Activated B cell treated with CpG ODN at 0.5 μM for 24 hours (primary cell): ENCODE results near the gene TCF15. TPM values are rescaled to one million over a fixed set of nuclear protein-coding genes. Genes with fewer than 3 reads are reported as not detected.
"Not testable (repeated sequence)": the region's sequence is repeated elsewhere in the genome, so short reads cannot be mapped to it uniquely, and the experiment has no call there.

ENCODE experiments used
- ATAC-seq: fragments of 200-7000 bp; cut with Tn5 transposase; one replicate; pipeline ENCODE4 v1.10.0; 2021; ENCODE audit warnings: low read depth, mild to moderate bottlenecking, moderate library complexity
- CTCF ChIA-PET: fragments of 350-600 bp; sonication (Branson Sonifier 250); formaldehyde crosslinking; loops from one replicate; lab custom pipeline; 2021; ENCODE audit warnings: antibody characterized with exemption; lab: Charles Lee
- POLR2A ChIA-PET: fragments of 350-600 bp; sonication (Branson Sonifier 250); formaldehyde crosslinking; loops from one replicate; lab custom pipeline; 2021; ENCODE audit warnings: antibody characterized with exemption; lab: Charles Lee
- DNase-seq: peaks from one replicate; pipeline ENCODE4 v3.0.0; 2022
- H3K27ac Mint-ChIP-seq: one replicate; pipeline ENCODE4 v1.8.0; 2020; ENCODE audit warnings: mixed read lengths
- H3K27me3 Mint-ChIP-seq: one replicate; pipeline ENCODE4 v1.8.0; 2021; ENCODE audit warnings: mixed read lengths
- H3K36me3 Mint-ChIP-seq: one replicate; pipeline ENCODE4 v1.8.0; 2021; ENCODE audit warnings: low read depth, mixed read lengths
- H3K4me1 Mint-ChIP-seq: one replicate; pipeline ENCODE4 v1.8.0; 2021; ENCODE audit warnings: mixed read lengths
- H3K4me3 Mint-ChIP-seq: one replicate; pipeline ENCODE4 v1.8.0; 2020; ENCODE audit warnings: mild to moderate bottlenecking, mixed read lengths
- H3K9me3 Mint-ChIP-seq: one replicate; pipeline ENCODE4 v1.8.0; 2020; ENCODE audit warnings: mixed read lengths
- intact Hi-C: fragments of 100-400 bp; cut with micrococcal nuclease; formaldehyde crosslinking; loops from one replicate; pipeline ENCODE4 v1.15.1; 2024
- total RNA-seq: library from RNA; stranded (reverse); gene quantifications from 2 replicates; pipeline ENCODE4 v1.2.3, GENCODE V29; 2022
- TF ChIP-seq, protein P1 (sequence below): fragments of 200-600 bp; IDR thresholded peaks from one replicate; pipeline ENCODE4 v1.8.0; 2022; ENCODE audit warnings: antibody characterized with exemption, mild to moderate bottlenecking

The TCF15 gene
- total RNA-seq, 1 donor from 2014 or later = not detected

DNA sequence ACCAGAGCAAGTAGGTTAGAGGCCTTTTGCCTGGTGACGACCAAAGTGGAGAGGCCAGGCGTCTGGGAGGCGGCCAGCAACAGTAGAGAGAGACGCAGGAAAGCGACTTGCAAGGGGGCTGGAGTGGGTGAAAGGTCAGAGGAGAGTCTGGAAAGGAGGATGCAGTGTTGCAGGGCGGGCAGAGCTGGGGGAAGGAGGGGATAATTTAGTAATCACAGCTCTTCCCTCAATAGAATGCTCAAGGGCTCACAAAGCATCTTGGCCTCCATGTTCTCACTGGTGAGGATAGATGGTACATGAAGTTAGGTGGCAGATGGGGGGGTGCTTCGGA lies 25.2 kb downstream of the TCF15 start:
- H3K36me3 Mint-ChIP-seq = no peaks in the 10 kb centered on the region
- POLR2A ChIA-PET = no interaction called here
- H3K9me3 Mint-ChIP-seq = no peaks in the 10 kb centered on the region
- intact Hi-C loops = no loop called here
- CTCF ChIA-PET = no interaction called here
- DNase-seq (no peak), ATAC-seq (no peak)
- TF ChIP-seq, protein P1, sequence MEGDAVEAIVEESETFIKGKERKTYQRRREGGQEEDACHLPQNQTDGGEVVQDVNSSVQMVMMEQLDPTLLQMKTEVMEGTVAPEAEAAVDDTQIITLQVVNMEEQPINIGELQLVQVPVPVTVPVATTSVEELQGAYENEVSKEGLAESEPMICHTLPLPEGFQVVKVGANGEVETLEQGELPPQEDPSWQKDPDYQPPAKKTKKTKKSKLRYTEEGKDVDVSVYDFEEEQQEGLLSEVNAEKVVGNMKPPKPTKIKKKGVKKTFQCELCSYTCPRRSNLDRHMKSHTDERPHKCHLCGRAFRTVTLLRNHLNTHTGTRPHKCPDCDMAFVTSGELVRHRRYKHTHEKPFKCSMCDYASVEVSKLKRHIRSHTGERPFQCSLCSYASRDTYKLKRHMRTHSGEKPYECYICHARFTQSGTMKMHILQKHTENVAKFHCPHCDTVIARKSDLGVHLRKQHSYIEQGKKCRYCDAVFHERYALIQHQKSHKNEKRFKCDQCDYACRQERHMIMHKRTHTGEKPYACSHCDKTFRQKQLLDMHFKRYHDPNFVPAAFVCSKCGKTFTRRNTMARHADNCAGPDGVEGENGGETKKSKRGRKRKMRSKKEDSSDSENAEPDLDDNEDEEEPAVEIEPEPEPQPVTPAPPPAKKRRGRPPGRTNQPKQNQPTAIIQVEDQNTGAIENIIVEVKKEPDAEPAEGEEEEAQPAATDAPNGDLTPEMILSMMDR = no peak
- H3K4me1 Mint-ChIP-seq = peaks cover 5% of the 10 kb centered on the region
- peaks cover 21% of the 10 kb centered on the region for H3K27me3 Mint-ChIP-seq
- no peak overlapping the region for H3K4me3 Mint-ChIP-seq
- H3K27ac Mint-ChIP-seq = no peak overlapping the region

DNA sequence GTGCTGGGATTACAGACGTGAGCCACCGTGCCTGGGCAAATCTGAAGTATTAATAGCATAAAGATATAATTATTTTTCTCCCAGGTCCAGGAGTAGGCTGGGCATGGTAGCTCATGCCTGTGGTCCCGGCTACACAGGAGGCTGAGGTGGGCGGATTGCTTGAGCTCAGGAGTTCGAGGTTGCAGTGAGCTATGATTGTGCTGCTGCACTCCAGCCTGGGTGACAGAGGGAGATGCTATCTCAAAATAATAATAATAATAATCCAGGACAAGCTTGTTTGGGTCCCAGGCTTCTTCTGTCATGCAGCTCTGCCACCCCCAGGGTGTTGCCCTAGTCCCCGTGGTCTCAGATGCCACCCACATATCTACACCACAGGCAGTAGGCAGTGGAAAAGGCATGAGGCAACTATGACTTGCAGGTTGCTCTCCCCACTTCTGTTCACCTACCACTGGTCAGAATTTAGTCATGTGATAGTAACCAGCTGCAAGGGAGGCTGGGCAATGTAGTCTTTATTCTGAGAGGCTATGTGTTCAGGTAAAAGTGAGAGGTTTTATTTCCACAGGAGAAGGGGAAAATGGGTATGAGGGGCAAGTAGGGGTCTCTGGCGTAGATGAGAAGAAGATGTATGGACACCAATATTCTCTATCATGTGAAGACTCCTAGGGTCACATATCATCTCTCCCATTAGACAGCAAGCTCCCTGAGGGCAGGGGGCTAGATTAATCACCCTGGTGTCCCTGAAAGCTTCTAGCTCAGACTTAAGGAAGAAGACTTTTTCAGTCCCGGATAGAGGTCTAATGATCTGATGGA lies 25.7 kb downstream of the TCF15 start:
- H3K4me1 Mint-ChIP-seq = peaks cover 4% of the 10 kb centered on the region
- no peak for ATAC-seq
- H3K4me3 Mint-ChIP-seq = no peak overlapping the region
- TF ChIP-seq, protein P1 = no peak
- POLR2A ChIA-PET = no interaction called here
- no peaks in the 10 kb centered on the region for H3K9me3 Mint-ChIP-seq
- peaks cover 21% of the 10 kb centered on the region for H3K27me3 Mint-ChIP-seq
- intact Hi-C loops = no loop called here
- no peak for DNase-seq
- CTCF ChIA-PET = no interaction called here
- no peak overlapping the region for H3K27ac Mint-ChIP-seq
- H3K36me3 Mint-ChIP-seq = no peaks in the 10 kb centered on the region

DNA sequence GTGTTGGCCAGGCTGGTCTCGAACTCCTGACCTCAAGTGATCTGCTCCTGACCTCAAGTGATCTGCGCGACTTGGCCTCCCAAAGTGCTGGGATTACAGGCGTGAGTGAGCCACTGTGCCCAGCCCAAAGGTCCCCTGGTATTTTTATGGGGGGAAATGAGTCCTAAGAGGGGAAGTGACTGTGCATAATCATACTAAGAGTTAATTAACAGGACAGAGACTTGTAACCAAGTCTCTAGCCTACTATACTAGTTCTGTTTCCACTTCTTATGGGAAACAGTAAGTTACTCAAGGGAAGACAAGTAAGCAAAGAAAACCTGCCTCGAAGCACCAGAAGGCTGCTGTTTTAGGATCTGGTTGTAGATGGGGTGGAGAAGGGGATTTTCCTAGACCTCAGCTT lies 27.9 kb downstream of the TCF15 start:
- DNase-seq (no peak), ATAC-seq (no peak)
- Mint-ChIP-seq H3K9me3 (no peaks in the 10 kb centered on the region), H3K4me1 (no peaks in the 10 kb centered on the region), H3K27ac (no peak overlapping the region), H3K27me3 (peaks cover 21% of the 10 kb centered on the region), H3K4me3 (no peak overlapping the region), H3K36me3 (no peaks in the 10 kb centered on the region)
- POLR2A ChIA-PET = no interaction called here
- intact Hi-C loops = no loop called here
- CTCF ChIA-PET = no interaction called here
- TF ChIP-seq, protein P1 = no peak

DNA sequence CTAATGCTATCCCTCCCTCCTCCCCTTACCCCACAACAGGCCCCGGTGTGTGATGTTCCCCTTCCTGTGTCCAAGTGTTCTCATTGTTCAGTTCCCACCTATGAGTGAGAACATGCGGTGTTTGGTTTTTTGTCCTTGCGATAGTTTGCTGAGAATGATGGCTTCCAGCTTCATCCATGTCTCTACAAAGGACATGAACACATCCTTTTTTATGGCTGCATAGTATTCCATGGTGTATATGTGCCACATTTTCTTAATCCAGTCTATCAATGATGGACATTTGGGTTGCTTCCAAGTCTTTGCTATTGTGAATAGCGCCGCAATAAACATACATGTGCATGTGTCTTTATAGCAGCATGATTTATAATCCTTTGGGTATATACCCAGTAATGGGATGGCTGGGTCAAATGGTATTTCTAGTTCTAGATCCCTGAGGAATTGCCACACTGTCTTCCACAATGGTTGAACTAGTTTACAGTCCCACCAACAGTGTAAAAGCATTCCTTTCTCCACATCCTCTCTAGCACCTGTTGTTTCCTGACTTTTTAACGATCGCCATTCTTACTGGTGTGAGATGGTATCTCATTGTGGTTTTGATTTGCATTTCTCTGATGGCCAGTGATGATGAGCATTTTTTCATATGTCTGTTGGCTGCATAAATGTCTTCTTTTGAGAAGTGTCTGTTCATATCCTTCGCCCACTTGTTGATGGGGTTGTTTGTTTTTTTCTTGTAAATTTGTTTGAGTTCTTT lies 31.0 kb downstream of the TCF15 start:
- H3K9me3 Mint-ChIP-seq, intact Hi-C loops, H3K4me1 Mint-ChIP-seq, ATAC-seq, H3K36me3 Mint-ChIP-seq, H3K4me3 Mint-ChIP-seq, DNase-seq, H3K27ac Mint-ChIP-seq, CTCF ChIA-PET, POLR2A ChIA-PET: not testable (repeated sequence)
- peaks cover 13% of the 10 kb centered on the region for H3K27me3 Mint-ChIP-seq

DNA sequence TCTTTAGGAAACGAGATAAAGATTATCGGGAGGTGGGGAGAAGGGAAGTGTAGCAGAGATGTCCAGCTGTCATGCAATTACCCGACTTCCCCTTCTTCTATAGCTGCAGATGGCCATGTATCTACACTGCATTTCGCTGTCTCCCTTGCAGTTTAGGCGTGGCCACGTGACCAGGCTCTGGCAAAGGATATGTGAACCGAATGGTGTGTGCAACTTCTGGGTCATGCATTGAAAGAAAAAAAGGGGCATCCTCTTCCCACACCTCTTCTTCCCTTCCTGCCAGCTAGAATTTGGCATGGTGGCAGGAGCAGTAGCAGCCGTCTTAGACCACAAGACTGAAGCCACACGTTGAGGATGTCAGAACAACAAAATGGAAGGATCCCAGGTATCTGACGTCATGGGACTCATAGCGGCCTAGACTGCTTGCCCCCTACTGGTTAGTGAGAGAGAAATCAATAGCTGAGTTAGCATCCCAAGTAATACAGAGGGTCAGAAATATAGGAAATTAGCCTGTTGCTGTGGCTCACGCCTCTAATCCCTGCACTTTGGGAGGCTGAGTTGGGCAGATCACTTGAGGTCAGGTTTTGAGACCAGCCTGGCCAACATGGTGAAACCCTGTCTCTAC lies 32.8 kb downstream of the TCF15 start:
- ChIA-PET POLR2A (no interaction called here), CTCF (no interaction called here)
- H3K27me3 Mint-ChIP-seq = peaks cover 24% of the 10 kb centered on the region
- no peak for ATAC-seq
- DNase-seq = no peak
- H3K4me1 Mint-ChIP-seq = no peaks in the 10 kb centered on the region
- H3K27ac Mint-ChIP-seq = no peak overlapping the region
- no peak overlapping the region for H3K4me3 Mint-ChIP-seq
- intact Hi-C loops = no loop called here
- TF ChIP-seq, protein P1 = no peak
- no peaks in the 10 kb centered on the region for H3K36me3 Mint-ChIP-seq
- no peaks in the 10 kb centered on the region for H3K9me3 Mint-ChIP-seq
